ENCODE results near the gene SLIT1.

The SLIT1 gene

GRCh38 chr10:97169911-97170693, 15.7 kb downstream of the SLIT1 start:
- DNase-seq, result no peak

- no peak for DNase-seq
Measured at GRCh38 chr10:97169063-97169462, 16.7 kb downstream of the SLIT1 start.

GRCh38 chr10:97168645-97169044, 17.1 kb downstream of the SLIT1 start:
- DNase-seq, result no peak

- no peak for DNase-seq
Measured at GRCh38 chr10:97165499-97165898, 20.3 kb downstream of the SLIT1 start.

- no peak for DNase-seq
Measured at GRCh38 chr10:97163781-97164501, 21.8 kb downstream of the SLIT1 start.

- no peak for DNase-seq
Measured at GRCh38 chr10:97163181-97163580, 22.6 kb downstream of the SLIT1 start.

GRCh38 chr10:97159646-97160305, 26.0 kb downstream of the SLIT1 start:
- no peak for DNase-seq

- DNase-seq, result no peak
Measured at GRCh38 chr10:97157578-97158095, 28.1 kb downstream of the SLIT1 start.

GRCh38 chr10:97154781-97155180, 31.0 kb downstream of the SLIT1 start:
- DNase-seq, result no peak

- DNase-seq, result no peak
Measured at GRCh38 chr10:97154162-97154561, 31.6 kb downstream of the SLIT1 start.

GRCh38 chr10:97153270-97153850, 32.4 kb downstream of the SLIT1 start:
- no peak for DNase-seq

- no peak for DNase-seq
Measured at GRCh38 chr10:97151307-97151914, 34.3 kb downstream of the SLIT1 start.

GRCh38 chr10:97150616-97151015, 35.1 kb downstream of the SLIT1 start:
- DNase-seq, result no peak

GRCh38 chr10:97150013-97150595, 35.7 kb downstream of the SLIT1 start:
- no peak for DNase-seq

GRCh38 chr10:97149079-97149531, 36.7 kb downstream of the SLIT1 start:
- peak; percentile 63 for DNase-seq

GRCh38 chr10:97144297-97144696, 41.5 kb downstream of the SLIT1 start:
- no peak for DNase-seq

GRCh38 chr10:97142834-97143233, 42.9 kb downstream of the SLIT1 start:
- no peak for DNase-seq

- DNase-seq, result no peak
Measured at GRCh38 chr10:97140902-97141745, 44.6 kb downstream of the SLIT1 start.

GRCh38 chr10:97140049-97140846, 45.5 kb downstream of the SLIT1 start:
- DNase-seq, result no peak

GRCh38 chr10:97139651-97140048, 46.1 kb downstream of the SLIT1 start:
- no peak for DNase-seq

Measured in NCI-H1436 (cell line).